GM12872 (cell line): ENCODE results near the gene RIC8B.

Source experiments
- CTCF ChIP-seq: IDR thresholded peaks from 3 replicates; pipeline ENCODE4 v1.5.1; 2011; ENCODE audit warnings: low read depth, mild to moderate bottlenecking, low read length, moderate library complexity; ENCODE audit not compliant: insufficient read depth

Gene RIC8B

DNA sequence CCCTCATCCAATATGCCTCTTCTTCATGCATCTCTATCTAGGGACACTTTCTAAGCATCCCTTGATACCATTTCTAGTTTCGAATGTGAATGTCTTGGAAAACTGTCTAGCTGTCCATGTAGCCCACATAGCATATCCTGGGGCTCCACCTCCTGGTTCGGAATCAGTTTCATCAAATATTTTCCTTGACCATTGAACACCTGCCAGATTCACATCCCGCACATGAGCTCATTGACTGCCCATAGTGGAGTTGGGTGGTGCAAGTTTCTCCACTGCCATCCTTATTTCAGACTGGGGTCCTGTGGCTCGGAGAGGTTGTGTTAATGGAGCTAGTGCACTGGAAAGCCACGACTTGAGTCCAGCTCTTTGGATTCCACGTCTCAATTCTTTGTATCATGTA, 122.6 kb downstream of the RIC8B start:
- no peak for TF ChIP-seq CTCF

DNA sequence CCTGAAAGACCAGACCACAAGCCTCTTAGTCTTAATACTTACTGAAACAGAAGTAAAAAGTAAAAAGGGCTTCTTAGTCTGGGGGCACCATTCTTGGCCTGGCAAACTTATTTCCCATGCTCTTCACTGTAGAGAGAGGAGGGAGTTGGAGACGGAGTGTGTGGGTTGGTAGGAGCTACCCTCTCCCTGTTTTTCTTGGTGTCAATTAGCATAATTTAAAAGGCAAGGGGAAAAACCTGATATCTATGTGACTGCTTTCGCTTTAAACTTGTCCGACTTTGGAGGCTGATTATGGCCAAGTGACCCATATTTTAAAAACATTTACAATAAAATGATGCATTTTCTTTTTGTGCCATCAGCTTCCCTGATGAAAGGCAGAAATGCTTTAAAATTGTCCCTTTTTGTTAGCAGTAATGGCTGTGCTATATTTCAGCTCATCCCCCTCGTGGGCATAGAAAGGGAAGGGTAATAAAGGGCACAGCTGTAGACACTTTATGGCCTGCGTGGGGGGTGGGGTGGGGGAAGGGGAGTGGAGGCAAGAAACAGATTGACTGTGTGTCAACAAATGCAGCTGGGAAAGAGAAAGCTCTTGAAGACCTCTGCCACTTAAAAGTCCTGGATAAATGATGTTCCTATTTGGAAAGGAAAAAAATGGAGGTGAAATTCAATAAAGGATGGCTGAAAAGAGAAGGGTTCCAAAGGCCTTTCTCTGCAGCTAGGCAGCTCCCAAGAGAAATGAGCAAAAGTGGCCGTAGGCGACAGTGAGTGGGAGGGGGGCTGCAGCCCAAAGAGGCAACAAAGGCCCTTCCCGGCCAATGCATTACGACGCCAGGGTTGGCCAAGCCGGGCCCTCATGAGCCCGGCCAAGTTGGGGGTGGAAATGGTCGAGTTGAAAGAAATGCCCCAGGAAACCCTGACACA, 123.8 kb downstream of the RIC8B start:
- TF ChIP-seq CTCF = no peak

- TF ChIP-seq CTCF = no peak
Observed at GRCh38 chr12:106900554-106900953, 126.1 kb downstream of the RIC8B start.

- no peak for TF ChIP-seq CTCF
Observed at GRCh38 chr12:106901276-106901675, 126.8 kb downstream of the RIC8B start.

GRCh38 chr12:106902053-106902452, 127.6 kb downstream of the RIC8B start:
- TF ChIP-seq CTCF = no peak

GRCh38 chr12:106903241-106903945, 128.9 kb downstream of the RIC8B start:
- TF ChIP-seq CTCF = no peak

GRCh38 chr12:106906715-106907114, 132.2 kb downstream of the RIC8B start:
- no peak for TF ChIP-seq CTCF
